Heart right ventricle (tissue), 16 donors: Measurements from ENCODE around the gene SYCE3. TPM values are rescaled to one million over a fixed set of nuclear protein-coding genes. Genes with fewer than 3 reads are reported as not detected.

Experiments
- ATAC-seq, 8 donors: fragments of 200-7000 bp; cut with Tn5 transposase; one replicate each; pipeline ENCODE4 v1.9.1; 2020; ENCODE audit warnings: mild to moderate bottlenecking in 8 of 8, moderate library complexity in 8 of 8, moderate number of reproducible peaks in 1 of 8
- DNase-seq, 2 donors: peaks; one replicate each; pipeline ENCODE4 v3.0.0-alpha.2; 2020
- H3K27ac ChIP-seq, 10 donors: fragments of 200-600 bp; sonication (generic) in 2 of 10; one replicate each; pipeline versions ENCODE4 v1.5.0 to v1.8.0; 2020 to 2022; ENCODE audit warnings: mild to moderate bottlenecking in 3 of 10
- H3K27me3 ChIP-seq, 7 donors: fragments of 200-600 bp; one replicate each; pipeline ENCODE4 v1.8.0; 2021 to 2022; ENCODE audit warnings: mild to moderate bottlenecking in 2 of 7
- H3K36me3 ChIP-seq, 9 donors: fragments of 200-600 bp; sonication (generic) in 1 of 9; one replicate each; pipeline versions ENCODE4 v1.5.0 to v1.8.0; 2020 to 2022; ENCODE audit warnings: mild to moderate bottlenecking in 2 of 9
- H3K4me1 ChIP-seq, 9 donors: fragments of 200-600 bp; sonication (generic) in 1 of 9; one replicate each; pipeline versions ENCODE4 v1.5.0 to v1.8.0; 2020 to 2022; ENCODE audit warnings: mild to moderate bottlenecking in 4 of 9
- H3K4me3 ChIP-seq, 10 donors: fragments of 200-600 bp; sonication (generic) in 2 of 10; one replicate each; pipeline versions ENCODE4 v1.5.0 to v1.8.0; 2020 to 2022; ENCODE audit warnings: mild to moderate bottlenecking in 7 of 10, moderate library complexity in 2 of 10
- H3K9me3 ChIP-seq, 11 donors: fragments of 200-600 bp in 10 of 11; sonication (generic) in 2 of 11; one replicate each; pipeline versions ENCODE4 v1.5.0 to v1.8.0; 2013 to 2022; ENCODE audit warnings: mild to moderate bottlenecking in 2 of 11, control low read depth in 1 of 11, moderate library complexity in 1 of 11
- WGBS, 2 donors: extraction: QIAGEN DNeasy Blood & Tissue Kit; methylation state at CpG; one replicate each; pipeline ENCODE4 v1.1.7; 2013; ENCODE audit warnings: inconsistent platforms in 1 of 2; 5-methylcytosine and 5-hydroxymethylcytosine counted together
- intact Hi-C, 10 donors: fragments of 100-400 bp; cut with DNase I; formaldehyde crosslinking; loops; one replicate each; pipeline versions ENCODE4 v1.11.1 to v1.14.2; 2022
- polyA plus RNA-seq, 2 donors: library from polyadenylated mRNA; stranded (reverse); fragments of 200-250 nt; gene quantifications; one replicate each; pipeline ENCODE4 v1.2.3, GENCODE V29; 2013
- total RNA-seq, 10 donors: library from RNA; stranded (reverse); fragmentation: NEBNext Ultra II Directional in 3 of 10; extraction: Animal tissue kit (Norgen Biotek cat#: 25700) in 3 of 10; gene quantifications; one replicate each; pipeline versions ENCODE4 v1.2.1 to v1.2.4, GENCODE V29; 2021 to 2023
- TF ChIP-seq, protein P1 (sequence below), 9 donors: fragments of 200-600 bp; sonication (generic) in 2 of 9; IDR thresholded peaks; one replicate each; pipeline versions ENCODE4 v1.5.0 to v1.8.0; 2021 to 2022; ENCODE audit warnings: antibody characterized with exemption in 9 of 9, mild to moderate bottlenecking in 5 of 9, moderate library complexity in 1 of 9
- donor health status: Arrhythmogenic right ventricular cardiomyopathy.
- donor health status: ischemic (EF 13 %, LVEDD 7.1; RV severe dilation, severe dysfunction).
- donor health status: healthy with polysubstance abuse.
- donor health status: DM: no; HTN: yes; CAD: no.
- donor health status: DM: no; HTN: no; CAD: no.
- donor health status: ischemic (EF 25% LVEDD 6.9; RV normal size, moderate dysfunction).
- donor health status: ischemic (EF 25% LVEDD 5.7; RV mildly dilated, moderate dysfunction).
- donor health status: healthy.
- donor health status: DM: yes; HTN: yes; CAD: no.
- donor health status: Ischemic cardiomyopathy.
- donor health status: ischemic (EF 35%, LVEDD 5.7; RV mildly dilated, moderate dysfunction).
- donor health status: nonischemic (EF 11% LVEDD 7.7; RV severe dilation, severe dysfunction).
- donor health status: DM: yes; HTN: yes; CAD: no.
- donor health status: PGD.
- donor health status: ischemic (EF 29% LVEDD 5.4; RV normal size, mild dysfunction).
- donor health status: nonischemic (EF 23%, LVEDD 6.1; RV moderate dilation, normal function).

SYCE3 gene
- total and polyA plus RNA-seq, 12 donors = 0.74 to 0.90 TPM; not detected in 10

DNA sequence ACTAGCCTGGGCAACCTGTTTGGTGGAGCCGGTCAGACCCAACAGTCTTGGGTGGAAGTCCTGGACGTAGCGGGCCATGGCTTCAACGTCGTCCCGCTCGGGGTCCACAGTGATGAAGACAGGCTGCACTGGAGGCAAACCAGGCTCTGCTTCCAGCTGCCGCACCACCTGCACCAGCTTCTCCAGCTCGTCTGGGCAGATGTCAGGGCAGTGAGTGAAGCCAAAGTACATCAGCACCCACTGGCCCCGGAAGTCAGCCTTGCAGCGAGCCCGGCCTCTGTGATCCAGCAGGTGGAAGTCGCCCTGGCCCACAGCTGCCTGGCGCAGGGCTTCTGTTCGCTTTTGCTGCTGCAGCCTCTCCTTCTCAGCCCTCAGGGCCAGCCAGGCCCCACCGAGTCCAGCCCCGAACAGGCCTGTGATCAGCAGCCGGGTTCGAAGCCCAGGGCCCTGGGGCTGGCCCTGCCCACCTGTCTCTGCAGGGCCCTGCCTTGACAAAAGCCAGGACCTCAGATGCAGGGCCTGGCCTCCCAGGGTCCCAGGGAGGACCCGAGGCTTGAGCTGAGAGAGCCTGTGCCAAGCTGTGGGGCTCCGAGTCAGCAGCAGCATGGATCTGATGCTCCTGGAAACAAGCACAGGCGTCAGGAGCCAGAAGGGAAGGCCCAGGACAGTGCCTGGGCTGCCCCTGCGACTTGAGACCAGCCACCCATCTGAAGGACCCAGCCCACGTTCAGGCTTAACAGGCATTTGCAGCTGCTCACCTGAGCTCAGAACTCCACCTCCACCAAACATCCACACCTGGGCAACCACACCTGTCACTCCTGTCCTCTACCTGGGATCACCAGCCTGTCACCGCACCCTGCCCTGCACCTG is 38.7 kb downstream of the SYCE3 start:
- Histone ChIP-seq H3K4me3 (peak overlapping the region in 9 of 10 donors; percentile 59 to 86 (median 82)), H3K27ac (peak overlapping the region in 5 of 10 donors; percentile 92 to 99 (median 95)), H3K4me1 (peaks cover 4 to 45% (median 29%) of the 10 kb centered on the region in 9 donors), H3K36me3 (peaks cover 0 to 74% (median 38%) of the 10 kb centered on the region in 9 donors), H3K27me3 (peaks cover 0 to under 1% (median 0%) of the 10 kb centered on the region in 7 donors), H3K9me3 (no peaks in the 10 kb centered on the region)
- DNase-seq (no peak), ATAC-seq (no peak)
- TF ChIP-seq, protein P1, sequence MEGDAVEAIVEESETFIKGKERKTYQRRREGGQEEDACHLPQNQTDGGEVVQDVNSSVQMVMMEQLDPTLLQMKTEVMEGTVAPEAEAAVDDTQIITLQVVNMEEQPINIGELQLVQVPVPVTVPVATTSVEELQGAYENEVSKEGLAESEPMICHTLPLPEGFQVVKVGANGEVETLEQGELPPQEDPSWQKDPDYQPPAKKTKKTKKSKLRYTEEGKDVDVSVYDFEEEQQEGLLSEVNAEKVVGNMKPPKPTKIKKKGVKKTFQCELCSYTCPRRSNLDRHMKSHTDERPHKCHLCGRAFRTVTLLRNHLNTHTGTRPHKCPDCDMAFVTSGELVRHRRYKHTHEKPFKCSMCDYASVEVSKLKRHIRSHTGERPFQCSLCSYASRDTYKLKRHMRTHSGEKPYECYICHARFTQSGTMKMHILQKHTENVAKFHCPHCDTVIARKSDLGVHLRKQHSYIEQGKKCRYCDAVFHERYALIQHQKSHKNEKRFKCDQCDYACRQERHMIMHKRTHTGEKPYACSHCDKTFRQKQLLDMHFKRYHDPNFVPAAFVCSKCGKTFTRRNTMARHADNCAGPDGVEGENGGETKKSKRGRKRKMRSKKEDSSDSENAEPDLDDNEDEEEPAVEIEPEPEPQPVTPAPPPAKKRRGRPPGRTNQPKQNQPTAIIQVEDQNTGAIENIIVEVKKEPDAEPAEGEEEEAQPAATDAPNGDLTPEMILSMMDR (IDR thresholded peaks at IDR 0.05) = no peak
- 79 to 82% methylated on average over 25 of the region's 25 CpGs for WGBS, 2 donors
- intact Hi-C loops = loop anchor here in 3 of 10 donors (2.0 to 10.0 kb wide), 3 partner anchors 15 to 279 kb away; partner anchors contain the start of genes NCAPH2 (in 2 of the 3), CHKB (in 1 of the 3) and TUBGCP6 (in 1 of the 3)

DNA sequence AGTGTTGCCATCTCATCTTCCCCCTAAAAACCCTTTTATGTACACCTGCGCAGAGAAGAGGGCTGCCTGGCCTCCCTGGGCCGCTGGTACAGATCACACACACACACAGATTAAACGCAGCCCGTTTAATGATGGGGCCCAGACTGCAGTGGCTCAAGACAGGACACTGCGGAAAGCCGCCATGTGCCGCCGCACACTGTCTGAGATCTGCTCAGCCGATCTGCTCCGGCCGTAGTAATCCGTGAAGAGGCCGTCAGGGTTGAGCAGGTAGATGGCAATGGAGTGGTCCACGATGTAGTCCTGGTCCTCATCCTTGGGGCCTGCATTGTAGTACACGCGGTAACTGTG is 39.3 kb downstream of the SYCE3 start:
- ATAC-seq = no peak
- no peaks in the 10 kb centered on the region for H3K27me3 ChIP-seq
- no peak overlapping the region for H3K4me3 ChIP-seq
- H3K4me1 ChIP-seq = peaks cover 4 to 39% (median 27%) of the 10 kb centered on the region in 9 donors
- no peak overlapping the region for H3K27ac ChIP-seq
- TF ChIP-seq, protein P1 (IDR thresholded peaks at IDR 0.05) = no peak
- H3K9me3 ChIP-seq = no peaks in the 10 kb centered on the region
- intact Hi-C loops = loop anchor here in 2 of 10 donors (5.0 to 10.0 kb wide), 2 partner anchors 59 to 279 kb away; partner anchors contain the start of genes CHKB (in 1 of the 2) and TUBGCP6 (in 1 of the 2)
- peaks cover 0 to 74% (median 44%) of the 10 kb centered on the region in 9 donors for H3K36me3 ChIP-seq
- no peak for DNase-seq
- 91 to 94% methylated on average over 16 of the region's 16 CpGs for WGBS, 2 donors

DNA sequence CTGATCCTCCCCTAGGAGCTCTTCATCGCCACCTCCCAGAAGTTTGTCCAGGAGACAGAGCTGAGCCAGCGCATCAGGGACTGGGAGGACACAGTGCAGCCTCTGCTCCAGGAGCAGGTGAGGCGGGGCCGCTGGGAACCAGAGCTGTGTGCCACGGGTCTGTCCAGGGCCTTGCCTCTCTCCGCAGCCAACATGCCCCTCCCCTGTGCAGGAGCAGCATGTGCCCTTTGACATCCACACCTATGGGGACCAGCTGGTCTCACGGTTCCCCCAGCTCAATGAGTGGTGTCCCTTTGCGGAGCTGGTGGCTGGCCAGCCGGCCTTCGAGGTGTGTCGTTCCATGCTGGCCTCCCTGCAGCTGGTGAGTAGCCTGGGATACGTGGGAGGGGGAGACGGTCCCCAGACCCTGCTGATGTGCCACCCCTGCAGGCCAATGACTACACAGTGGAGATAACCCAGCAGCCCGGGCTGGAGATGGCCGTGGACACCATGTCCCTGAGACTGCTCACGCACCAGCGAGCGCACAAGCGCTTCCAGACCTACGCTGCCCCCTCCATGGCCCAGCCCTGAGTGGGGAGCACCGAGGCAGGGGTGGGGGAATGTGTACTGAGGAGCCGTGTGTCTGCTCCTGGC is 39.8 kb downstream of the SYCE3 start:
- ATAC-seq (no peak), DNase-seq (no peak)
- H3K4me3 ChIP-seq = no peak overlapping the region
- peaks cover 4 to 34% (median 27%) of the 10 kb centered on the region in 9 donors for H3K4me1 ChIP-seq
- TF ChIP-seq, protein P1 (IDR thresholded peaks at IDR 0.05) = no peak
- intact Hi-C loops = loop anchor here in 2 of 10 donors (5.0 to 10.0 kb wide), 2 partner anchors 59 to 278 kb away; partner anchors contain the start of genes CHKB (in 1 of the 2) and TUBGCP6 (in 1 of the 2)
- peaks cover 0 to 74% (median 44%) of the 10 kb centered on the region in 9 donors for H3K36me3 ChIP-seq
- H3K27ac ChIP-seq = no peak overlapping the region
- H3K27me3 ChIP-seq = no peaks in the 10 kb centered on the region
- no peaks in the 10 kb centered on the region for H3K9me3 ChIP-seq
- WGBS, 2 donors = 84 to 87% methylated on average over 22 of the region's 22 CpGs

DNA sequence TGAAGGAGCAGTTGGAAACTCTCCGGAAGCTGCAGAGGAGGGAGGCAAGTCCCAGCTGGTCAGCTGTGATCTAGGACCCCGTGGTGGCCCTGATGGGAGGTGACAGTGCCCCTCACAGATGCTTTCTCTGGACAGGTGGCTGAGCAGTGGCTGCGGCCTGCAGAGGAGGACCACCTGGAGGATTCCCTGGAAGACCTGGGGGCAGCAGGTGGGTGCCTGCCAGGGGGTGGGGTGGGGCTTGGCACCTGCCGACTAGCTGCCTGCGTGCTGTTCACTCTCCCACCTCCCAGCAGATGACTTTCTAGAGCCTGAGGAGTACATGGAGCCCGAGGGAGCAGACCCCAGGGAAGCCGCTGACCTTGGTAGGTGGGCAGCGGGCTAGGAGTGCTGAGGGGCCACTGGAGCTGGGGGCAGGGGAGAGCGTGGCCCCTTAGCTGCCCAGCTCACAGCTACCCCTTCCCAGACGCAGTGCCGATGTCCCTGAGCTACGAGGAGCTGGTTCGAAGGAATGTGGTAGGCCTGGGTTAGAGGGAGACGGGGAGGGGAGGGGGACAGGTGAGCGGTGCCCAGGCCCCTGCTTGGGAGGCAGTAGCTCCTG is 40.4 kb downstream of the SYCE3 start:
- DNase-seq = no peak
- TF ChIP-seq, protein P1 (IDR thresholded peaks at IDR 0.05) = no peak
- intact Hi-C loops = loop anchor here in 2 of 10 donors (5.0 to 10.0 kb wide), 2 partner anchors 60 to 278 kb away; partner anchors contain the start of genes CHKB (in 1 of the 2) and TUBGCP6 (in 1 of the 2)
- no peaks in the 10 kb centered on the region for H3K27me3 ChIP-seq
- WGBS, 2 donors = 91 to 92% methylated on average over 15 of the region's 15 CpGs
- peaks cover 0 to 74% (median 44%) of the 10 kb centered on the region in 9 donors for H3K36me3 ChIP-seq
- no peak overlapping the region for H3K27ac ChIP-seq
- no peak for ATAC-seq
- H3K4me1 ChIP-seq = peaks cover 4 to 28% (median 26%) of the 10 kb centered on the region in 9 donors
- H3K4me3 ChIP-seq = no peak overlapping the region
- no peaks in the 10 kb centered on the region for H3K9me3 ChIP-seq
